ENCODE data around the gene SLC6A3.
"Not testable (repeated sequence)": the region's sequence is repeated elsewhere in the genome, so short reads cannot be mapped to it uniquely, and the experiment has no call there.

Gene SLC6A3

DNA sequence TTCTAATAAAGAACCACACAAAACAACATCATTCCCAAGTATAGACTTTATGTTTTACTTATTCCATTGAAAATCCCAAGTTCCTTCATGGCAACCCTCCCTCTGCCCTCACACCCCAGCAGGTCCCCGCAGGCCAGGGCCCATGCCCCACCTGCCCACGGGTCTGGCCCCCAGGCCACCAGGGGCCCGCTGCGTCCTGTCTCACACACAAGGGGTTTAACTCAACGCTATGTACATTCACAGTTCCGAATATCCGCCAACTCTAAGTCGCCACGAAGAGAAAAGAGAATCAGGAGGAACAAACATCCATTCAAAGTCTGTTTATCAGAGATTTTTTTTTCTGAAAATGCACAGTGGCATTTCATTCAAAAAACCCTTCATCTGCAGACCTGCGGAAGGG, 16.2 kb upstream of the SLC6A3 start:
- no peak for DNase-seq (ENCODE audit: low read depth)
- TF ChIP-seq, protein P1, sequence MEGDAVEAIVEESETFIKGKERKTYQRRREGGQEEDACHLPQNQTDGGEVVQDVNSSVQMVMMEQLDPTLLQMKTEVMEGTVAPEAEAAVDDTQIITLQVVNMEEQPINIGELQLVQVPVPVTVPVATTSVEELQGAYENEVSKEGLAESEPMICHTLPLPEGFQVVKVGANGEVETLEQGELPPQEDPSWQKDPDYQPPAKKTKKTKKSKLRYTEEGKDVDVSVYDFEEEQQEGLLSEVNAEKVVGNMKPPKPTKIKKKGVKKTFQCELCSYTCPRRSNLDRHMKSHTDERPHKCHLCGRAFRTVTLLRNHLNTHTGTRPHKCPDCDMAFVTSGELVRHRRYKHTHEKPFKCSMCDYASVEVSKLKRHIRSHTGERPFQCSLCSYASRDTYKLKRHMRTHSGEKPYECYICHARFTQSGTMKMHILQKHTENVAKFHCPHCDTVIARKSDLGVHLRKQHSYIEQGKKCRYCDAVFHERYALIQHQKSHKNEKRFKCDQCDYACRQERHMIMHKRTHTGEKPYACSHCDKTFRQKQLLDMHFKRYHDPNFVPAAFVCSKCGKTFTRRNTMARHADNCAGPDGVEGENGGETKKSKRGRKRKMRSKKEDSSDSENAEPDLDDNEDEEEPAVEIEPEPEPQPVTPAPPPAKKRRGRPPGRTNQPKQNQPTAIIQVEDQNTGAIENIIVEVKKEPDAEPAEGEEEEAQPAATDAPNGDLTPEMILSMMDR (IDR thresholded peaks at IDR 0.05; ENCODE audit: control insufficient read depth, insufficient read depth, low read depth, low read length, missing control alignments): no peak
- no peak overlapping the region for H3K4me3 ChIP-seq (ENCODE audit: control insufficient read depth, low read depth, low read length)

DNA sequence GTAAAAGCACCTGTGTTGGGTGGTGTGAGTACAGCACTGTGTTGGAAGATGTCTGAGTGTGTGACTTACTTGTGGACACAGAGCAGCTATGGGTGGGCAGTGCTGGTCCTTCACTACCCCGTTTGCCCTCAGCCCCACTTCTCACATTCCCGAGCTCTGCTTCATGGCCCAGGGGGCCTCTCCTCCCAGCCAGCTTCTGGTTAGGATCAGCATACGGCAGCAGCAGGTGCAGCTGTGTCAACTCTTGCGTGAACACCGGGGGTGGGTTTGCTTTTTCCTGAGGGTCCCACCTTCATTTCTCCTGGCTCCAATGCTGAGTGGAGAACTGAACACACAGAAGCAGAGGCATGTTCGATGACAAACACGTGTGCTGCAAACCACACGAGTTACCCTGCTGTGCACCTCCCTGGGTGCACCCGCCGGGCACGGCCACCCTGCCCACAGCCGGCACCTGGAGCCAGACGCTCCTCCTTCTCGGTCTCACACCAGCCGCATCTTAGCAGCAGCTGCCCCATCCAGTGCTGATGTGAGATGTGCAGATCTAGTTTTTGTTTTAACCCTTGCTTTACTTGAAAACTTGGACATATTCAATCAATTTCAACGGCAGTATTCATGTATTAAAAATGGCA, 14.9 kb upstream of the SLC6A3 start:
- DNase-seq (ENCODE audit: low read depth): no peak
- TF ChIP-seq, protein P1 (IDR thresholded peaks at IDR 0.05; ENCODE audit: control insufficient read depth, insufficient read depth, low read depth, low read length, missing control alignments): no peak
- H3K4me3 ChIP-seq (ENCODE audit: control insufficient read depth, low read depth, low read length): no peak overlapping the region

DNA sequence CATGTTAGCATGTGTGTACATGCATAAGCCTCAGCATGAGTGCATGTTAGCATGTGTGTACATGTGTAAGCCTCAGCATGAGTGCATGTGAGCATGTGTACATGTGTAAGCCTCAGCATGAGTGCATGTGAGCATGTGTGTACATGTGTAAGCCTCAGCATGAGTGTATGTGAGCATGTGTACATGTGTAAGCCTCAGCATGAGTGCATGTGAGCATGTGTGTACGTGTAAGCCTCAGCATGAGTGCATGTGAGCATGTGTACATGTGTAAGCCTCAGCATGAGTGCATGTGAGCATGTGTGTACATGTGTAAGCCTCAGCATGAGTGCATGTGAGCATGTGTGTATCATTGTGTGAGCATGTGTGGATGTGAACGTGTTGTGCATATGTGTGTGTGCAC, 14.2 kb upstream of the SLC6A3 start:
- not testable (repeated sequence) for DNase-seq (ENCODE audit: low read depth); H3K4me3 ChIP-seq (ENCODE audit: control insufficient read depth, low read depth, low read length)

DNA sequence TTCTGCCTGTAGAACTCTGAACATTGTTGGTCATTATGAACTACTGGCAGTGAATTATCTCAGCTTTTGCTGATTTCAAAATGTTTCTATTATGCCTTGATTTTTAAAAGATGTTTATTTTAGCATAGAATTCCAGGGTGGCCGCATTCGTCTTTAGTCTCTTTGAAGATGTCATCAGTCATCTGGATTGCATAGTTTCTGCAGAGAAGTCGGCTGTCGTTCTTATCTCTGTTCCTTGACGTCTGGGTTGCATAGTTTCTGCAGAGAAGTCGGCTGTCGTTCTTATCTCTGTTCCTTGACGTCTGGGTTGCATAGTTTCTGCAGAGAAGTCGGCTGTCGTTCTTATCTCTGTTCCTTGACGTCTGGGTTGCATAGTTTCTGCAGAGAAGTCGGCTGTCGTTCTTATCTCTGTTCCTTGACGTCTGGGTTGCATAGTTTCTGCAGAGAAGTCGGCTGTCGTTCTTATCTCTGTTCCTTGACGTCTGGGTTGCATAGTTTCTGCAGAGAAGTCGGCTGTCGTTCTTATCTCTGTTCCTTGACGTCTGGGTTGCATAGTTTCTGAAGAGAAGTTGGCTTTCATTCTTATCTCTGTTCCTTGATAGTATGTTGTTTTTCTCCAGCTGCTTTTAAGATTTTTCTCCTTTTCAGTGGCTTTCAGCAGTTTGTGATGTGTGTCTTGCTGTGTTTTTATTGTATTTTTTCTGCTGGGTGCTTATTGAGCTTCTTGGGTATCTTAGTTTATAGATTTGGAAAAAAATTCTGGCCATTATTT, 11.1 kb upstream of the SLC6A3 start:
- DNase-seq (ENCODE audit: low read depth); H3K4me3 ChIP-seq (ENCODE audit: control insufficient read depth, low read depth, low read length): not testable (repeated sequence)

DNA sequence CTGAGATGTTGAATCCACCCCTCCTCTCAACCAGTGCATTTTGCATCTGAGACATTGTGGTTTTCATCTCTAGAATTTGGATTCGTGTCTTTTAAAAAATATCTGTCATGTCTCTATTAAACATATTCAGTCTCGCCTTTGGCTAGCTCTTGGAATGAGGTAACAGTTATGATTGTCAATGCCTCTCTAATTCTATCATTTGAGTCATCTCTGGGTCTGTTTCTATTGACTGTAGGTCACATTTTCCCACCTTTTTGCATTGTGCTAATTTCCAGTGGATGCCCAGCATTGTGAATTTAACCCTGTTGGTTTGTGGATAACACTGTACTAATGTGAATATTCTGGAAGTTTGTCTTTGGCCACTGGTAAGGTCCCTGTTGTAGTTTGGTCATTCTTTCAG, 8.4 kb upstream of the SLC6A3 start:
- TF ChIP-seq, protein P1 (IDR thresholded peaks at IDR 0.05; ENCODE audit: control insufficient read depth, insufficient read depth, low read depth, low read length, missing control alignments): no peak
- no peak overlapping the region for H3K4me3 ChIP-seq (ENCODE audit: control insufficient read depth, low read depth, low read length)
- no peak for DNase-seq (ENCODE audit: low read depth)

DNA sequence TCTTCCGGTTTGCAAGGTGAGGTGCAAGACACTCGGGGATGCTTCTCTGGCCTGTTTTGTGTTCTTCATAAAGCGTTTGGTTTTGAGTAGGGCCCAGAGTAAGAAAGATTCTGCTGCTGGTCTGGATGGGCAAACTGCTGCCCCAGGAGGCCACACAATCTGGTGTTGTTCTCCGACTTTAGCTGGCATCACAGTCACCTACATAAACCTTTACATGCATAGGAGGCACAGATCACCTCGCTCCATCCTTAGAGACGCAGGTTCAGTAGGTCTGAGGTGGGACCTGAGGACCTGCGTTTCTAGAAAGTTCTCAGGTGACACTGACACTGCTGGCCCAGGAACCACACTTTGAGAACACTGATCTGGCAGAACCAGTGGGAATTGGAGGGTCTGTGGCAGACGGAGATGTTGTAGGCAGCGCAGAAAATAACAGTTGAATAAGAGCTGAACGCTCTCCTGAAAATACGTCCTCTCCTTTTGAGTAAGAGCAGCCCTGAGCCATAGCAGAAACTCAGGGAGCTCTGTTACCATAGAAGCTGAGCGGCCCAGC, 3.9 kb upstream of the SLC6A3 start:
- H3K4me3 ChIP-seq (ENCODE audit: control insufficient read depth, low read depth, low read length): no peak overlapping the region
- DNase-seq (ENCODE audit: low read depth): no peak
- TF ChIP-seq, protein P1 (IDR thresholded peaks at IDR 0.05; ENCODE audit: control insufficient read depth, insufficient read depth, low read depth, low read length, missing control alignments): no peak

DNA sequence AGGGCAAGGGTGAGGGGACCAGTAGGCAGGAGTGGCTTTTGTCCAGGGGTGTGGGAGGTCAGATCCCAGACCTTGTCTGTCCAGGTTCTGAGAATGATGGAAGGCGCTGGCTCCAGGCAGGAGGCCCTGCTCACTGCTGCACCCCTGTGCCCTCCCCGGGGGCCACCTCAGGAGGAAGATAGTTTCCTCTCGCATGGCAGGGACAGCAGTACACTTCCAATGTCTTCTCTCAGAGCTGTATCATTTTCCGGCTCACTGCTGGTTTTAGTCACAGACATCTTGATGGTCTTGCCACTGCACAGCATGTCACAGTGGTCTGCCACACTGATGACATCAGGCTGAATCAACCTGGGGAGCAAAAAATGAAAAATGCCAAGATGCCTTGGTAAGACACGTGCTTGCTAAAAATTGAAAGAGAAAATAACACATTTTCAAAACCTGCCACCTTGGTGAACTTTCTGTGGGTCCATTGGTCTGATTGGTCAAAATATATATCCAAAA, 3.3 kb upstream of the SLC6A3 start:
- DNase-seq (ENCODE audit: low read depth): no peak
- H3K4me3 ChIP-seq (ENCODE audit: control insufficient read depth, low read depth, low read length): no peak overlapping the region

More for the DNA sequence above, 3.3 kb upstream of the SLC6A3 start:
- TF ChIP-seq, protein P1 (IDR thresholded peaks at IDR 0.05; ENCODE audit: control insufficient read depth, insufficient read depth, low read depth, low read length, missing control alignments): no peak

All from AG09309 (cell line).